ENCODE data around the gene TEK. TPM values are rescaled to one million over a fixed set of nuclear protein-coding genes. Genes with fewer than 3 reads are reported as not detected.

TEK gene
- total and polyA plus RNA-seq, 10 of the 15 experiments (the other 5 are each of a cell fraction or from before 2014, with no cell fraction given), result not detected

- no peak overlapping the region for H3K9ac ChIP-seq (ENCODE audit: control insufficient read depth, insufficient read depth, low read length)
- no peaks in the 10 kb centered on the region for H4K20me1 ChIP-seq (ENCODE audit: control insufficient read depth, insufficient read depth)
- no peak overlapping the region for H2AFZ ChIP-seq (ENCODE audit: control insufficient read depth, low read depth, low read length)
- FAIRE-seq, result no peak
- TF ChIP-seq MYC (IDR thresholded peaks at IDR 0.05; ENCODE audit: insufficient read depth, insufficient read length, insufficient replicate concordance, low read length, severe bottlenecking), result no peak
- TF ChIP-seq PAX8 (IDR thresholded peaks at IDR 0.05), result no peak
- WGBS (ENCODE audit: insufficient coverage, insufficient replicate concordance, low lambda C conversion rate, missing lambda C conversion rate), result 44% methylated on average over 1 of the region's 1 CpG
- no peaks in the 10 kb centered on the region for H3K79me2 ChIP-seq (ENCODE audit: control insufficient read depth, insufficient read depth, low read length)
- H3K36me3 ChIP-seq (ENCODE audit: control insufficient read depth in 2 of 2, insufficient read depth in 2 of 2, low read length in 1 of 2), result peaks cover 0 to 2% of the 10 kb centered on the region in 2 experiments; a peak in 1 of 4 replicates
- intact Hi-C loops (cut with micrococcal nuclease; ENCODE audit: unreplicated experiment), result no loop called here
- in situ Hi-C loops (cut with MboI), result no loop called here
- DNase-seq (ENCODE audit: low read depth, low spot score), result no peak
- no TSS peak for BruUV-seq (replicated peaks)
- H3K4me2 ChIP-seq (ENCODE audit: control insufficient read depth, insufficient read depth), result no peak overlapping the region
- CTCF ChIA-PET, result no interaction called here
- no peaks in the 10 kb centered on the region for H3K27me3 ChIP-seq (replicated peaks in 1 of 2; ENCODE audit: control insufficient read depth in 2 of 2, insufficient read depth in 2 of 2, low read length in 1 of 2)
- SMC1A ChIA-PET (ENCODE audit: uncharacterized antibody, unreplicated experiment), result no interaction called here
- RAD21 ChIA-PET (ENCODE audit: unreplicated experiment), result no interaction called here
- no peaks in the 10 kb centered on the region for H3K4me1 ChIP-seq (ENCODE audit: control insufficient read depth, insufficient read depth, low read length)
- ATAC-seq, result no peak
- H3K4me3 ChIP-seq, result no peak overlapping the region
- POLR2A ChIA-PET, result no interaction called here
- no peaks in the 10 kb centered on the region for H3K9me3 ChIP-seq (replicated peaks; ENCODE audit: control insufficient read depth, insufficient read depth, low read length)
- no peak overlapping the region for H3K27ac ChIP-seq (ENCODE audit: control insufficient read depth, insufficient read depth)
These were observed 43.7 kb upstream of the TEK start for GRCh38 chr9:27065288-27065687.

DNA sequence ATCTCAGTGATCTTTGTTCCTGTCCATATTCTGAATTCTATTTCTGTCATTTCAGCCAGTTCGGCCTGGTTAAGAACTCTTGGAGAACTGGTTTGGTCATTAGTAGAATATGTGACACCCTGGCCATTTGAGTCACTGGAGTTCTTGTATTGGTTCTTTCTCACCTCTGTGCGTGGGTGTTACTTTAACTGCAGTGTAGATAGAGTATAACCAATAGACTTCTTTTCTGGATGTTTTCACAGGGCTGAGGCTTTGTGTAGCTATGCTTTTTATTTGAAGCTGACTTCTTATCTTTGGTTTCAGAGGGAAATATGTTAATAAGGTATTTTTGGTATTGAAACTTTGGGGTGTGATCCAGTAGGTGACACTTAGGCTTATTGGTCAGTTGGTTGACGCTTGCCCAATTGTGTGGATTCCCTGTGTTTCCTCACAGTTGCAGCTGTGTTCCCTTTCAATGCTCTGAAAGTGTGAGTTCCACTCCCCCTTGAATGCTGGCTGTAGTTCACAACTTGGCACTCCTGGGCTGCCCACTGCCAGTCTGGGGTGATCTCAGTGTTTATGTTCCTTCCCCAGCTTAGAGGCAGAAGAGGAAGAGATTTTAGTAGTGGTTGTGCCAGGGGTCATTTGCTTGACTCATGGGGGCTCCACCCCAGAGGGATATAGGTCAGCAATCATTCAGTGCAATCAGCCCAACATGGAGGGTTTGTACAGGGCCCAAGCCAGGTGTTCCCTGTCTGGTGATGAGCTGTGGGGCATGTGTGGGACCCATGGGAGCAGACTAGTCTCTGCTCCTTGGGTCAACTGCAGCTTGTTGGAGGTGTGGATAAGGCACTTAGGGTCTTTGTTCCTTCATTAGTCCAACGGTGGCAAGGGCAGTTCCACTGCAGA lies 34.9 kb upstream of the TEK start:
- Histone ChIP-seq H4K20me1 (ENCODE audit: control insufficient read depth, insufficient read depth) (no peaks in the 10 kb centered on the region), H3K27me3 (replicated peaks in 1 of 2; ENCODE audit: control insufficient read depth in 2 of 2, insufficient read depth in 2 of 2, low read length in 1 of 2) (no peaks in the 10 kb centered on the region), H3K27ac (ENCODE audit: control insufficient read depth, insufficient read depth) (no peak overlapping the region), H3K4me3 (no peak overlapping the region), H3K4me2 (ENCODE audit: control insufficient read depth, insufficient read depth) (no peak overlapping the region), H3K9me3 (replicated peaks; ENCODE audit: control insufficient read depth, insufficient read depth, low read length) (no peaks in the 10 kb centered on the region), H2AFZ (ENCODE audit: control insufficient read depth, low read depth, low read length) (no peak overlapping the region), H3K9ac (ENCODE audit: control insufficient read depth, insufficient read depth, low read length) (no peak overlapping the region), H3K36me3 (ENCODE audit: control insufficient read depth in 2 of 2, insufficient read depth in 2 of 2, low read length in 1 of 2) (no peaks in the 10 kb centered on the region), H3K79me2 (ENCODE audit: control insufficient read depth, insufficient read depth, low read length) (no peaks in the 10 kb centered on the region), H3K4me1 (ENCODE audit: control insufficient read depth, insufficient read depth, low read length) (no peaks in the 10 kb centered on the region)
- in situ Hi-C loops (cut with MboI), result loop anchor here (5.0 kb wide), 1 partner anchor 52 kb away; no protein-coding TSS in a partner anchor
- CTCF ChIA-PET, result no interaction called here
- BruUV-seq (replicated peaks), result no TSS peak
- FAIRE-seq (no peak), ATAC-seq (no peak), DNase-seq (ENCODE audit: low read depth, low spot score) (no peak)
- SMC1A ChIA-PET (ENCODE audit: uncharacterized antibody, unreplicated experiment), result no interaction called here
- RAD21 ChIA-PET (ENCODE audit: unreplicated experiment), result no interaction called here
- POLR2A ChIA-PET, result interaction anchor here (1.0 kb wide), 1 partner anchor 11 kb away, joined by 3 read pairs; no protein-coding TSS in a partner anchor
- 27% methylated on average over 4 of the region's 4 CpGs for WGBS (ENCODE audit: insufficient coverage, insufficient replicate concordance, low lambda C conversion rate, missing lambda C conversion rate)
- intact Hi-C loops (cut with micrococcal nuclease; ENCODE audit: unreplicated experiment), result no loop called here
- TF ChIP-seq PML (IDR thresholded peaks at IDR 0.05; ENCODE audit: low read length), result no peak
- no peak for TF ChIP-seq MAX (IDR thresholded peaks at IDR 0.05; ENCODE audit: low read depth, low read length)
- TF ChIP-seq EED (IDR thresholded peaks at IDR 0.05; ENCODE audit: low read depth), result no peak
- no peak for TF ChIP-seq HDAC2 (IDR thresholded peaks at IDR 0.05)
- TF ChIP-seq ZNF217 (IDR thresholded peaks at IDR 0.05), result no peak
- TF ChIP-seq CTCF (IDR thresholded peaks at IDR 0.05 in 2 of 3, conservative IDR thresholded peaks at IDR 0.05 in 1 of 3; ENCODE audit: control insufficient read depth in 2 of 3, extremely low read depth in 1 of 3, insufficient read depth in 1 of 3, low read depth in 3 of 3, low read length in 3 of 3), result no peak
- TF ChIP-seq FOS (IDR thresholded peaks at IDR 0.05; ENCODE audit: borderline replicate concordance, extremely low read depth, insufficient read length), result no peak
- TF ChIP-seq, protein P1, sequence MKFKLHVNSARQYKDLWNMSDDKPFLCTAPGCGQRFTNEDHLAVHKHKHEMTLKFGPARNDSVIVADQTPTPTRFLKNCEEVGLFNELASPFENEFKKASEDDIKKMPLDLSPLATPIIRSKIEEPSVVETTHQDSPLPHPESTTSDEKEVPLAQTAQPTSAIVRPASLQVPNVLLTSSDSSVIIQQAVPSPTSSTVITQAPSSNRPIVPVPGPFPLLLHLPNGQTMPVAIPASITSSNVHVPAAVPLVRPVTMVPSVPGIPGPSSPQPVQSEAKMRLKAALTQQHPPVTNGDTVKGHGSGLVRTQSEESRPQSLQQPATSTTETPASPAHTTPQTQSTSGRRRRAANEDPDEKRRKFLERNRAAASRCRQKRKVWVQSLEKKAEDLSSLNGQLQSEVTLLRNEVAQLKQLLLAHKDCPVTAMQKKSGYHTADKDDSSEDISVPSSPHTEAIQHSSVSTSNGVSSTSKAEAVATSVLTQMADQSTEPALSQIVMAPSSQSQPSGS (IDR thresholded peaks at IDR 0.05; ENCODE audit: low read length), result no peak
- no peak for TF ChIP-seq KLF5 (IDR thresholded peaks at IDR 0.05; ENCODE audit: partially characterized antibody)
- no peak for TF ChIP-seq SUZ12 (IDR thresholded peaks at IDR 0.05; ENCODE audit: unreplicated experiment)

Data from GM12878 (cell line).